ENCODE measurements around the gene IQGAP3.

IQGAP3 gene

GRCh38 chr1:156601122-156601830 is 28.9 kb upstream of the IQGAP3 start, which contains the start of gene GPATCH4:
Gene GPATCH4, minus strand, starts transcription at chr1:156601479.
- H3K27ac Mint-ChIP-seq, result peak within 1 kb of the TSS; percentile 98
- H3K9me3 Mint-ChIP-seq, result no peaks in the 10 kb centered on the region
- H3K36me3 Mint-ChIP-seq (ENCODE audit: low read depth), result peaks cover 21% of the 10 kb centered on the region
- peak; percentile 77 for DNase-seq (ENCODE audit: low spot score)
- peak within 1 kb of the TSS; percentile 94 for H3K4me3 Mint-ChIP-seq
- peaks cover 22% of the 10 kb centered on the region for H3K4me1 Mint-ChIP-seq (ENCODE audit: low read depth)
- no peaks in the 10 kb centered on the region for H3K27me3 Mint-ChIP-seq (ENCODE audit: low read depth)

DNA sequence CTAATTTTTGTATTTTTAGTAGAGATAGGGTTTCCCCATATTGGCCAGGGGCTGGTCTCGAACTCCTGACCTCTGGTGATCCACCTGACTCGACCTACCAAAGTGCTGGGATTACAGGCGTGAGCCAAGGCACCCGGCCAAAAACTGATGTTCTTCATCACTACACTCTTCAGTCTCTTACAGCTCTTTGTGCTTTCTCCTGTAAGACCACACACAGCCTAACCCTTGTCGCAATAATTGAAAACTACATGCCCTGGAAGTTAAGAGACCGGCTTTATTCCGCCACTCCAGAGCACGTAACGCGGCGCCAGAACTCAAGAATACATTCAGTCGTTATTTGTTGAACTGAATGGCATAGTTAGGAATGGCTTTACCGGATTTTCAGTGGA is 28.4 kb upstream of the IQGAP3 start:
- DNase-seq (ENCODE audit: low spot score), result no peak
- H3K36me3 Mint-ChIP-seq (ENCODE audit: low read depth), result peaks cover 24% of the 10 kb centered on the region
- H3K27ac Mint-ChIP-seq, result peak overlapping the region; percentile 98
- peak overlapping the region; percentile 94 for H3K4me3 Mint-ChIP-seq
- no peaks in the 10 kb centered on the region for H3K27me3 Mint-ChIP-seq (ENCODE audit: low read depth)
- H3K9me3 Mint-ChIP-seq, result no peaks in the 10 kb centered on the region
- peaks cover 22% of the 10 kb centered on the region for H3K4me1 Mint-ChIP-seq (ENCODE audit: low read depth)

- no peak for DNase-seq (ENCODE audit: low spot score)
- H3K9me3 Mint-ChIP-seq, result no peaks in the 10 kb centered on the region
- peaks cover 22% of the 10 kb centered on the region for H3K4me1 Mint-ChIP-seq (ENCODE audit: low read depth)
- H3K27me3 Mint-ChIP-seq (ENCODE audit: low read depth), result no peaks in the 10 kb centered on the region
- H3K36me3 Mint-ChIP-seq (ENCODE audit: low read depth), result peaks cover 34% of the 10 kb centered on the region
- H3K27ac Mint-ChIP-seq, result no peak overlapping the region
- peak overlapping the region; percentile 94 for H3K4me3 Mint-ChIP-seq
Observed at GRCh38 chr1:156599811-156600210, 27.4 kb upstream of the IQGAP3 start.

DNA sequence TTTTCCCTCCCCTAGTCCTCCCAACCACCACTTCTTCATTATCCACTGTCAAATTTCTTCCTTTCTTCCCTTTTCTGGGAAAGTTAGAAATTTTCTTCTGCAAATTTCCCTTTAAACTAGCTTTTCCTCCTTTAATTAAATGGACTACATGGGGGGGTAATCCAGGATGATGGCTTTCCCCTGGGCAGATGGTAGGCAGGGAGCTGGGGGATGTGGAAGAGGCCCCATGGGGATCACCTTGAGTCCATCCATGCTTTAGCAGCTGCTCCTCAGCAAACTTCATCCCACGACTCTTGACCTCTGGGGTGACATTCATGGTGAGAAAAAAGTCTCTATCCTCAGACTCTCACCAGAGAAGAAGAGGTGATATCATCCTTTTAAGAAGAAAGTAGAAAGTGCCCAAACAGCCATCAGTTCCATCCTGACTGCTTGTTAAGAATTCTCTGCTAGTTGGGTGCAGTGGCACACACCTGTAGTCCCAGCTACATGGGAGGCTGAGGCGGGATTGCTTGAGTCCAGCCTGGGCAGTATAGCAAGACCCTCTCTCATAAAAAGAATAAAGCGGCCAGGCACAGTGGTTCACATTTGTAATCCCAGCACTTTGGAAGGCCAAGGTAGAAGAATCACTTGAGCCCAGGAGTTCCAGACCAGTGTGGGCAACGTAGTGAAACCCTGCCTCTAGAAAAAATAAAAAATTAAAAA is 26.5 kb upstream of the IQGAP3 start:
- H3K36me3 Mint-ChIP-seq (ENCODE audit: low read depth), result peaks cover 38% of the 10 kb centered on the region
- H3K27ac Mint-ChIP-seq, result no peak overlapping the region
- no peak for DNase-seq (ENCODE audit: low spot score)
- peaks cover 22% of the 10 kb centered on the region for H3K4me1 Mint-ChIP-seq (ENCODE audit: low read depth)
- no peaks in the 10 kb centered on the region for H3K9me3 Mint-ChIP-seq
- no peaks in the 10 kb centered on the region for H3K27me3 Mint-ChIP-seq (ENCODE audit: low read depth)
- H3K4me3 Mint-ChIP-seq, result no peak overlapping the region

GRCh38 chr1:156598125-156598524 is 25.8 kb upstream of the IQGAP3 start:
- Mint-ChIP-seq H3K9me3 (no peaks in the 10 kb centered on the region), H3K4me1 (ENCODE audit: low read depth) (peaks cover 22% of the 10 kb centered on the region), H3K27me3 (ENCODE audit: low read depth) (no peaks in the 10 kb centered on the region), H3K27ac (no peak overlapping the region), H3K4me3 (no peak overlapping the region), H3K36me3 (ENCODE audit: low read depth) (peaks cover 40% of the 10 kb centered on the region)
- DNase-seq (ENCODE audit: low spot score), result no peak

DNA sequence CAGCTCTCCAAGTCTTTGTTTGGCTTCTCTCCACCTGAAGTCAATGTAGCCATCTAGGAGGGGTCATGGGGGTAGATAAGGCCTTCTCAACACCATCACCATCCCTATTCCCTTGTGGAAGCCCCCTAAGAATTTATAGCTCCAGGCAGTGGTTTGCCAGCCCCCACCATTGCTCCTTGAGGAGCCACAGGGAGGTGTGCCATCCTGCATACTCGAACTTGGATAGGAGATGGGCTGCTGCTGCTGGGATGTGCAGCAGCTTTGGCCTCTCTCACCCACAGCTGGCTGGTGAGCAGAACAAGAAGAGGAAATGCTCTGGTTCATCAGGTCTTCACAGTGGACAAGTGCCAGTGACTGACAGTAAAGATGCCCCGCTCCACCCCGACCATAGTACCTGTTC is 24.1 kb upstream of the IQGAP3 start:
- Mint-ChIP-seq H3K36me3 (ENCODE audit: low read depth) (peaks cover 42% of the 10 kb centered on the region), H3K27me3 (ENCODE audit: low read depth) (no peaks in the 10 kb centered on the region), H3K27ac (no peak overlapping the region), H3K9me3 (no peaks in the 10 kb centered on the region), H3K4me3 (no peak overlapping the region), H3K4me1 (ENCODE audit: low read depth) (peaks cover 18% of the 10 kb centered on the region)
- no peak for DNase-seq (ENCODE audit: low spot score)

DNA sequence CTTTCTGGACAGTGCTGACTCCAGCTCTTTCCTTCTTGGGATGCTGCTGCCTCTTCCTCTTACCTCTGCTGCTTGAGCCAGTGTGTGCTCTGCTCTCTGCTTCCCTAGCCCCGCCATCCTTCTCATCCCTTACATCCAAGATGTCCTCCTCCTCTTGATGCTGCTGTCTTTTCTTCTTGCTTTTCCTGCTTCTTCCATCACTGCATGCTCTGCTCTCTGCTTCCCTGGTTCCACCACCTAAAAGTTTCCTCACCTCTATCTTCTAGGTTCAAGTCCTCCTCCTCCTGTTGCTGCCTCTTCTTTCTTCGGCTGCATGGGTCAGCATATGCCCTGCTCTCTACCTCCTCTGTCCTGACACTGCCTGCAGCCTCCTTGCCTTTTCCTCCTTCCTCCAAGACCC is 22.7 kb upstream of the IQGAP3 start:
- Mint-ChIP-seq H3K4me1 (ENCODE audit: low read depth) (peaks cover 19% of the 10 kb centered on the region), H3K4me3 (no peak overlapping the region), H3K36me3 (ENCODE audit: low read depth) (peaks cover 39% of the 10 kb centered on the region), H3K9me3 (no peaks in the 10 kb centered on the region), H3K27me3 (ENCODE audit: low read depth) (no peaks in the 10 kb centered on the region), H3K27ac (peak overlapping the region; percentile 13)
- DNase-seq (ENCODE audit: low spot score), result no peak

- peaks cover 37% of the 10 kb centered on the region for H3K36me3 Mint-ChIP-seq (ENCODE audit: low read depth)
- no peaks in the 10 kb centered on the region for H3K27me3 Mint-ChIP-seq (ENCODE audit: low read depth)
- H3K4me3 Mint-ChIP-seq, result no peak overlapping the region
- no peak overlapping the region for H3K27ac Mint-ChIP-seq
- H3K4me1 Mint-ChIP-seq (ENCODE audit: low read depth), result peaks cover 17% of the 10 kb centered on the region
- H3K9me3 Mint-ChIP-seq, result no peaks in the 10 kb centered on the region
- no peak for DNase-seq (ENCODE audit: low spot score)
Observed at GRCh38 chr1:156594190-156594589, 21.8 kb upstream of the IQGAP3 start.

DNA sequence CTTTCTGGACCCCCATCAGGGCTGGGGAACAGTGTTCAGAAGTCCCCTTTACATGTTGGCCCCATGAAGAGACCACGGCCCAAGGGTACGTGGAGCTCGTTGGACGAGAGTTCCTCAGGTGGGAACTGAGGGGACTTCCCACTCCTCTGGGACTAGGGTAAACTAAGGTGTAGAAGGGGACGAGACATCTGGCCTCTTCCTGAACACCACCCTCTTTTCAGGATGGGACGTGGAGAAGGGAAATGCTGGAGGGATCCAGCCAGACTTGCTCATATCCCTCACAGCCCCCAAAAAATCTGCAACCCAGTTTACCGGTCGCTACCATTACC is 21.3 kb upstream of the IQGAP3 start:
- H3K4me3 Mint-ChIP-seq, result no peak overlapping the region
- H3K27ac Mint-ChIP-seq, result no peak overlapping the region
- DNase-seq (ENCODE audit: low spot score), result no peak
- H3K4me1 Mint-ChIP-seq (ENCODE audit: low read depth), result peaks cover 17% of the 10 kb centered on the region
- H3K36me3 Mint-ChIP-seq (ENCODE audit: low read depth), result peaks cover 34% of the 10 kb centered on the region
- no peaks in the 10 kb centered on the region for H3K27me3 Mint-ChIP-seq (ENCODE audit: low read depth)
- no peaks in the 10 kb centered on the region for H3K9me3 Mint-ChIP-seq

GRCh38 chr1:156592910-156593660 is 20.7 kb upstream of the IQGAP3 start:
- H3K27ac Mint-ChIP-seq, result peak overlapping the region; percentile 15
- H3K4me1 Mint-ChIP-seq (ENCODE audit: low read depth), result peaks cover 17% of the 10 kb centered on the region
- peaks cover 29% of the 10 kb centered on the region for H3K36me3 Mint-ChIP-seq (ENCODE audit: low read depth)
- H3K4me3 Mint-ChIP-seq, result peak overlapping the region; percentile 60
- H3K9me3 Mint-ChIP-seq, result no peaks in the 10 kb centered on the region
- no peak for DNase-seq (ENCODE audit: low spot score)
- H3K27me3 Mint-ChIP-seq (ENCODE audit: low read depth), result no peaks in the 10 kb centered on the region

- no peak for DNase-seq (ENCODE audit: low spot score)
Observed at GRCh38 chr1:156592158-156592909, 20.0 kb upstream of the IQGAP3 start.

GRCh38 chr1:156591432-156592157 is 19.2 kb upstream of the IQGAP3 start, which contains the start of gene NAXE:
Gene NAXE, plus strand, starts transcription at chr1:156591776. Its CDS starts 29 bp downstream, at chr1:156591805.
- Mint-ChIP-seq H3K9me3 (no peaks in the 10 kb centered on the region), H3K4me3 (peak within 1 kb of the TSS; percentile 84), H3K4me1 (ENCODE audit: low read depth) (peaks cover 16% of the 10 kb centered on the region), H3K27me3 (ENCODE audit: low read depth) (no peaks in the 10 kb centered on the region), H3K36me3 (ENCODE audit: low read depth) (peaks cover 20% of the 10 kb centered on the region), H3K27ac (peak within 1 kb of the TSS; percentile 81)
- DNase-seq (ENCODE audit: low spot score), result peak; percentile 67

More at GRCh38 chr1:156592158-156592909, 20.0 kb upstream of the IQGAP3 start:
- peak overlapping the region; percentile 60 for H3K4me3 Mint-ChIP-seq
- no peaks in the 10 kb centered on the region for H3K27me3 Mint-ChIP-seq (ENCODE audit: low read depth)
- H3K36me3 Mint-ChIP-seq (ENCODE audit: low read depth), result peaks cover 27% of the 10 kb centered on the region
- peaks cover 17% of the 10 kb centered on the region for H3K4me1 Mint-ChIP-seq (ENCODE audit: low read depth)
- H3K27ac Mint-ChIP-seq, result peak overlapping the region; percentile 55
- H3K9me3 Mint-ChIP-seq, result no peaks in the 10 kb centered on the region

DNA sequence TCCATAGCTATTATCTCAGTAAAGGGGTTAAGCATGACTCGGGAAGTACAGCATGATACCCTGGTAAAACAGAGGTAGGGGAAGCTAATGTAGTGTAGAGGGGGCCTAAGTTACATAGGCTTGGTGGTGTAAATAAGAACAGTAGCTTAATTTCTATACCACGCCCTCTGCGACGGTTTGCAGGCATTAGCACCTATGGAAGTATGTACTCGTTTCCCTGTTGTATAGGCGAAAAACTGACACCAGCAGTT is 18.7 kb upstream of the IQGAP3 start:
- no peak for DNase-seq (ENCODE audit: low spot score)
- Mint-ChIP-seq H3K27ac (peak overlapping the region; percentile 81), H3K9me3 (no peaks in the 10 kb centered on the region), H3K4me3 (peak overlapping the region; percentile 84), H3K4me1 (ENCODE audit: low read depth) (peaks cover 16% of the 10 kb centered on the region), H3K27me3 (ENCODE audit: low read depth) (no peaks in the 10 kb centered on the region), H3K36me3 (ENCODE audit: low read depth) (peaks cover 20% of the 10 kb centered on the region)
